ENCODE data around the gene DNAH9.

The DNAH9 gene

DNA sequence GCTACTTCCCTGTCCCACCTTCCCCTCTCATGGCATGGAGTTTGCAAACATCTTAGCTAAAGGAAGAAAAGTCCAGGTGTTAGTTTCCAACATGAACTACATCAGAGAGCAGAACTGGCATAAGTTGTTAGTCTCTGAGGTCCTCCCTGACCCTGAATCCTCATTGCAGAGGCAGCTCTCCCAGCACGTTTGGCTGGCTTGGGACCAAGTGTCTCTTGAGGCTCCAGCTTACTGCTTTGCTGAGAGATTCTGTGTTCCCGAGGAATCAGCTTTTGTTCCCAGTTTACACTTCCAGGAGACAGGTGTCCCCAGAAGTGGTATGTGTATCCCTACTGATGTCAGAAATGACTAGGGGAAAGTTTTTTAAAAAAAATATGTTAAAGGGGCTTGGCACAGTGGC is 14.7 kb downstream of the DNAH9 start:
- H3K27me3 ChIP-seq (ENCODE audit: insufficient read depth, poor library complexity, severe bottlenecking), result no peaks in the 10 kb centered on the region
- H3K4me3 ChIP-seq (replicated peaks; ENCODE audit: insufficient read depth, low read length), result no peak overlapping the region
- H3K27ac ChIP-seq (replicated peaks), result no peak overlapping the region
- TF ChIP-seq GABPA (IDR thresholded peaks at IDR 0.05; ENCODE audit: low read depth), result no peak
- TF ChIP-seq POLR2AphosphoS5 (IDR thresholded peaks at IDR 0.05; ENCODE audit: low read depth), result no peak
- TF ChIP-seq SPI1 (IDR thresholded peaks at IDR 0.05; ENCODE audit: borderline replicate concordance, low read depth), result no peak
- TF ChIP-seq, protein P1, sequence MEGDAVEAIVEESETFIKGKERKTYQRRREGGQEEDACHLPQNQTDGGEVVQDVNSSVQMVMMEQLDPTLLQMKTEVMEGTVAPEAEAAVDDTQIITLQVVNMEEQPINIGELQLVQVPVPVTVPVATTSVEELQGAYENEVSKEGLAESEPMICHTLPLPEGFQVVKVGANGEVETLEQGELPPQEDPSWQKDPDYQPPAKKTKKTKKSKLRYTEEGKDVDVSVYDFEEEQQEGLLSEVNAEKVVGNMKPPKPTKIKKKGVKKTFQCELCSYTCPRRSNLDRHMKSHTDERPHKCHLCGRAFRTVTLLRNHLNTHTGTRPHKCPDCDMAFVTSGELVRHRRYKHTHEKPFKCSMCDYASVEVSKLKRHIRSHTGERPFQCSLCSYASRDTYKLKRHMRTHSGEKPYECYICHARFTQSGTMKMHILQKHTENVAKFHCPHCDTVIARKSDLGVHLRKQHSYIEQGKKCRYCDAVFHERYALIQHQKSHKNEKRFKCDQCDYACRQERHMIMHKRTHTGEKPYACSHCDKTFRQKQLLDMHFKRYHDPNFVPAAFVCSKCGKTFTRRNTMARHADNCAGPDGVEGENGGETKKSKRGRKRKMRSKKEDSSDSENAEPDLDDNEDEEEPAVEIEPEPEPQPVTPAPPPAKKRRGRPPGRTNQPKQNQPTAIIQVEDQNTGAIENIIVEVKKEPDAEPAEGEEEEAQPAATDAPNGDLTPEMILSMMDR (IDR thresholded peaks at IDR 0.05; ENCODE audit: insufficient read depth, low read length), result no peak
- TF ChIP-seq, protein P2, sequence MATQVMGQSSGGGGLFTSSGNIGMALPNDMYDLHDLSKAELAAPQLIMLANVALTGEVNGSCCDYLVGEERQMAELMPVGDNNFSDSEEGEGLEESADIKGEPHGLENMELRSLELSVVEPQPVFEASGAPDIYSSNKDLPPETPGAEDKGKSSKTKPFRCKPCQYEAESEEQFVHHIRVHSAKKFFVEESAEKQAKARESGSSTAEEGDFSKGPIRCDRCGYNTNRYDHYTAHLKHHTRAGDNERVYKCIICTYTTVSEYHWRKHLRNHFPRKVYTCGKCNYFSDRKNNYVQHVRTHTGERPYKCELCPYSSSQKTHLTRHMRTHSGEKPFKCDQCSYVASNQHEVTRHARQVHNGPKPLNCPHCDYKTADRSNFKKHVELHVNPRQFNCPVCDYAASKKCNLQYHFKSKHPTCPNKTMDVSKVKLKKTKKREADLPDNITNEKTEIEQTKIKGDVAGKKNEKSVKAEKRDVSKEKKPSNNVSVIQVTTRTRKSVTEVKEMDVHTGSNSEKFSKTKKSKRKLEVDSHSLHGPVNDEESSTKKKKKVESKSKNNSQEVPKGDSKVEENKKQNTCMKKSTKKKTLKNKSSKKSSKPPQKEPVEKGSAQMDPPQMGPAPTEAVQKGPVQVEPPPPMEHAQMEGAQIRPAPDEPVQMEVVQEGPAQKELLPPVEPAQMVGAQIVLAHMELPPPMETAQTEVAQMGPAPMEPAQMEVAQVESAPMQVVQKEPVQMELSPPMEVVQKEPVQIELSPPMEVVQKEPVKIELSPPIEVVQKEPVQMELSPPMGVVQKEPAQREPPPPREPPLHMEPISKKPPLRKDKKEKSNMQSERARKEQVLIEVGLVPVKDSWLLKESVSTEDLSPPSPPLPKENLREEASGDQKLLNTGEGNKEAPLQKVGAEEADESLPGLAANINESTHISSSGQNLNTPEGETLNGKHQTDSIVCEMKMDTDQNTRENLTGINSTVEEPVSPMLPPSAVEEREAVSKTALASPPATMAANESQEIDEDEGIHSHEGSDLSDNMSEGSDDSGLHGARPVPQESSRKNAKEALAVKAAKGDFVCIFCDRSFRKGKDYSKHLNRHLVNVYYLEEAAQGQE (IDR thresholded peaks at IDR 0.05; ENCODE audit: insufficient replicate concordance, low read depth), result no peak
- DNase-seq (ENCODE audit: low read depth in 1 of 2, low spot score in 1 of 2), result no peak

DNA sequence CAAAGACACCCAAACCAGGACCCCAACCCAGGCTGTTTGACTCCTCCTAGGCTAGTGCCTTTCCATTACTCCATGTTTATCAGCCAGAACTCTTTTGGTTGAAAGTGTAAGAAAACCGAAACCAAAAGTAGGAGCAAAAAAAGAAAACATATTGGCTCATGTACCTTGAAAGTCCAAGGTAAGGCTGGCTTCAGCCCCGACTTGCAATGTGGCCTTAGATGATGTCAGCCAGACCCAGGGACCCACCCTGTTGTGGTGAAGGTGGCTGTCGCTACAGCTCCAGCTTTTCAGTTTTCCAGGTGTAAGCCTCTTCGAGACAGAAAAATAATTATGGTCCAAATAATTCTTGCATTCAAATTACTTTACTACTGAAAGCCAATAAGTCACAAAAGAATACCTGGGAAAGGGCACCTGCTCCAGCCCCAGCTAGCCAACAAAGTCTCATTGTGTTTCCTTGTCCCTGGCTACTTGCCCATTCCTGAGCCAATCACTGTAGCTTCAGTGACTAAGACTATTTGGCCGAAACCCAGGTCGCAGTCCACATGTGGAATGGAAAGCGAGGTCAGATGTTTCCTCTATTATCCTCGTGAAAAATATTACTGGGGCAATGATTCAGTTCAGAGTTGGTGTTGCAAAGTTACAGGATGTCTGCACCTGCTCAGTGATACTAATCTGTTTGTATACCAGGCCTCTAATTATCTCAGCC is 20.7 kb downstream of the DNAH9 start:
- DNase-seq (ENCODE audit: low read depth in 1 of 2, low spot score in 1 of 2), result no peak
- no peaks in the 10 kb centered on the region for H3K27me3 ChIP-seq (ENCODE audit: insufficient read depth, poor library complexity, severe bottlenecking)
- TF ChIP-seq, protein P2 (IDR thresholded peaks at IDR 0.05; ENCODE audit: insufficient replicate concordance, low read depth), result no peak
- no peak for TF ChIP-seq GABPA (IDR thresholded peaks at IDR 0.05; ENCODE audit: low read depth)
- no peak for TF ChIP-seq POLR2AphosphoS5 (IDR thresholded peaks at IDR 0.05; ENCODE audit: low read depth)
- TF ChIP-seq SPI1 (IDR thresholded peaks at IDR 0.05; ENCODE audit: borderline replicate concordance, low read depth), result no peak
- TF ChIP-seq, protein P1 (IDR thresholded peaks at IDR 0.05; ENCODE audit: insufficient read depth, low read length), result no peak
- H3K27ac ChIP-seq (replicated peaks), result no peak overlapping the region
- H3K4me3 ChIP-seq (replicated peaks; ENCODE audit: insufficient read depth, low read length), result no peak overlapping the region

DNA sequence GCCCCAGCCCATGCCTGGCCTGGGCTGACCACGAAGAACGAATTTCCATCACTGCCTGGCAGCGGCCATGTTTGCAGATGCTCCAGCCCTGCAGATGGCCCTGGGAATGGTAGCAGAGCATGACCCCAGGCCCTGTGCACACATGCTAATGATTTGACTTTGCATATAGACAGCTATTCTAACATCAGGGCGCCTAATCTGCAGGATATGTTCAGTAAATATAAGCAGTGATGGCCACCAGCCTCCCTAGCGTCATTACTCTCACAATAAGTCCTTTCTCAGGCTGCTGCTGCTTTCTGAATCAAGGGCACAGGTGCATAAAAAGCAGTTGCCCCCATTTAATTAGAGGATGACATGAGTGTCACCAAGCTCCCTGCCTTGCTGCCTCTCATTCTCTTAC is 24.2 kb downstream of the DNAH9 start:
- Histone ChIP-seq H3K27ac (replicated peaks) (no peak overlapping the region), H3K4me3 (replicated peaks; ENCODE audit: insufficient read depth, low read length) (no peak overlapping the region), H3K27me3 (ENCODE audit: insufficient read depth, poor library complexity, severe bottlenecking) (no peaks in the 10 kb centered on the region)
- TF ChIP-seq, protein P2 (IDR thresholded peaks at IDR 0.05; ENCODE audit: insufficient replicate concordance, low read depth), result no peak
- no peak for TF ChIP-seq POLR2AphosphoS5 (IDR thresholded peaks at IDR 0.05; ENCODE audit: low read depth)
- TF ChIP-seq GABPA (IDR thresholded peaks at IDR 0.05; ENCODE audit: low read depth), result no peak
- DNase-seq (ENCODE audit: low read depth in 1 of 2, low spot score in 1 of 2), result no peak
